ENCODE results near the gene PCOLCE2.
"Not testable (repeated sequence)": the region's sequence is repeated elsewhere in the genome, so short reads cannot be mapped to it uniquely, and the experiment has no call there.

The PCOLCE2 gene

GRCh38 chr3:142904639-142905436 is 16.0 kb upstream of the PCOLCE2 start:
- intact Hi-C loops (cut with DNase I), result no loop called here
- no peak for DNase-seq

GRCh38 chr3:142902356-142902755 is 13.5 kb upstream of the PCOLCE2 start:
- intact Hi-C loops (cut with DNase I), result no loop called here
- no peak for DNase-seq

- no peak for DNase-seq
- intact Hi-C loops (cut with DNase I), result no loop called here
Measured at GRCh38 chr3:142898346-142899213, 9.7 kb upstream of the PCOLCE2 start.

GRCh38 chr3:142897807-142898206 is 8.9 kb upstream of the PCOLCE2 start:
- intact Hi-C loops (cut with DNase I), result no loop called here
- DNase-seq, result no peak

- intact Hi-C loops (cut with DNase I), result no loop called here
- DNase-seq, result no peak
Measured at GRCh38 chr3:142896996-142897395, 8.1 kb upstream of the PCOLCE2 start.

- intact Hi-C loops (cut with DNase I), result no loop called here
- no peak for DNase-seq
Measured at GRCh38 chr3:142896201-142896755, 7.4 kb upstream of the PCOLCE2 start.

- no peak for DNase-seq
Measured at GRCh38 chr3:142894493-142894892, 5.6 kb upstream of the PCOLCE2 start.

GRCh38 chr3:142892714-142893113 is 3.8 kb upstream of the PCOLCE2 start:
- intact Hi-C loops (cut with DNase I), result no loop called here
- DNase-seq, result no peak

More at GRCh38 chr3:142894493-142894892, 5.6 kb upstream of the PCOLCE2 start:
- intact Hi-C loops (cut with DNase I), result no loop called here

- DNase-seq, result no peak
- intact Hi-C loops (cut with DNase I), result no loop called here
Measured at GRCh38 chr3:142890592-142890991, 1.7 kb upstream of the PCOLCE2 start.

GRCh38 chr3:142889212-142890014 is 530 bp upstream of the PCOLCE2 start:
- peak in 6 of 42 donors; percentile 8 to 36 (median 18) for DNase-seq
- intact Hi-C loops (cut with DNase I), result no loop called here

GRCh38 chr3:142888099-142888480 is 793 bp downstream of the PCOLCE2 start:
- DNase-seq, result peak in 1 of 42 donors; percentile 1
- intact Hi-C loops (cut with DNase I), result no loop called here

- DNase-seq, result no peak
- intact Hi-C loops (cut with DNase I), result no loop called here
Measured at GRCh38 chr3:142886940-142887339, 1.9 kb downstream of the PCOLCE2 start.

- no peak for DNase-seq
- intact Hi-C loops (cut with DNase I), result no loop called here
Measured at GRCh38 chr3:142886021-142886420, 2.9 kb downstream of the PCOLCE2 start.

- intact Hi-C loops (cut with DNase I), result no loop called here
- no peak for DNase-seq
Measured at GRCh38 chr3:142884531-142884930, 4.4 kb downstream of the PCOLCE2 start.

- intact Hi-C loops (cut with DNase I); DNase-seq: not testable (repeated sequence)
Measured at GRCh38 chr3:142883534-142883933, 5.3 kb downstream of the PCOLCE2 start.

GRCh38 chr3:142881445-142882224 is 7.2 kb downstream of the PCOLCE2 start:
- no peak for DNase-seq
- intact Hi-C loops (cut with DNase I), result no loop called here

GRCh38 chr3:142878649-142879300 is 10.1 kb downstream of the PCOLCE2 start:
- no peak for DNase-seq
- intact Hi-C loops (cut with DNase I), result no loop called here

GRCh38 chr3:142876417-142876816 is 12.5 kb downstream of the PCOLCE2 start:
- no peak for DNase-seq
- intact Hi-C loops (cut with DNase I), result no loop called here
